ENCODE results near the gene XXYLT1. TPM values are rescaled to one million over a fixed set of nuclear protein-coding genes. Genes with fewer than 3 reads are reported as not detected.

The XXYLT1 gene
- total and polyA plus RNA-seq, 2 of the 8 experiments (the other 6 are each of a cell fraction or from before 2014, with no cell fraction given) = 18.9 to 23.8 TPM

- TF ChIP-seq, protein P1, sequence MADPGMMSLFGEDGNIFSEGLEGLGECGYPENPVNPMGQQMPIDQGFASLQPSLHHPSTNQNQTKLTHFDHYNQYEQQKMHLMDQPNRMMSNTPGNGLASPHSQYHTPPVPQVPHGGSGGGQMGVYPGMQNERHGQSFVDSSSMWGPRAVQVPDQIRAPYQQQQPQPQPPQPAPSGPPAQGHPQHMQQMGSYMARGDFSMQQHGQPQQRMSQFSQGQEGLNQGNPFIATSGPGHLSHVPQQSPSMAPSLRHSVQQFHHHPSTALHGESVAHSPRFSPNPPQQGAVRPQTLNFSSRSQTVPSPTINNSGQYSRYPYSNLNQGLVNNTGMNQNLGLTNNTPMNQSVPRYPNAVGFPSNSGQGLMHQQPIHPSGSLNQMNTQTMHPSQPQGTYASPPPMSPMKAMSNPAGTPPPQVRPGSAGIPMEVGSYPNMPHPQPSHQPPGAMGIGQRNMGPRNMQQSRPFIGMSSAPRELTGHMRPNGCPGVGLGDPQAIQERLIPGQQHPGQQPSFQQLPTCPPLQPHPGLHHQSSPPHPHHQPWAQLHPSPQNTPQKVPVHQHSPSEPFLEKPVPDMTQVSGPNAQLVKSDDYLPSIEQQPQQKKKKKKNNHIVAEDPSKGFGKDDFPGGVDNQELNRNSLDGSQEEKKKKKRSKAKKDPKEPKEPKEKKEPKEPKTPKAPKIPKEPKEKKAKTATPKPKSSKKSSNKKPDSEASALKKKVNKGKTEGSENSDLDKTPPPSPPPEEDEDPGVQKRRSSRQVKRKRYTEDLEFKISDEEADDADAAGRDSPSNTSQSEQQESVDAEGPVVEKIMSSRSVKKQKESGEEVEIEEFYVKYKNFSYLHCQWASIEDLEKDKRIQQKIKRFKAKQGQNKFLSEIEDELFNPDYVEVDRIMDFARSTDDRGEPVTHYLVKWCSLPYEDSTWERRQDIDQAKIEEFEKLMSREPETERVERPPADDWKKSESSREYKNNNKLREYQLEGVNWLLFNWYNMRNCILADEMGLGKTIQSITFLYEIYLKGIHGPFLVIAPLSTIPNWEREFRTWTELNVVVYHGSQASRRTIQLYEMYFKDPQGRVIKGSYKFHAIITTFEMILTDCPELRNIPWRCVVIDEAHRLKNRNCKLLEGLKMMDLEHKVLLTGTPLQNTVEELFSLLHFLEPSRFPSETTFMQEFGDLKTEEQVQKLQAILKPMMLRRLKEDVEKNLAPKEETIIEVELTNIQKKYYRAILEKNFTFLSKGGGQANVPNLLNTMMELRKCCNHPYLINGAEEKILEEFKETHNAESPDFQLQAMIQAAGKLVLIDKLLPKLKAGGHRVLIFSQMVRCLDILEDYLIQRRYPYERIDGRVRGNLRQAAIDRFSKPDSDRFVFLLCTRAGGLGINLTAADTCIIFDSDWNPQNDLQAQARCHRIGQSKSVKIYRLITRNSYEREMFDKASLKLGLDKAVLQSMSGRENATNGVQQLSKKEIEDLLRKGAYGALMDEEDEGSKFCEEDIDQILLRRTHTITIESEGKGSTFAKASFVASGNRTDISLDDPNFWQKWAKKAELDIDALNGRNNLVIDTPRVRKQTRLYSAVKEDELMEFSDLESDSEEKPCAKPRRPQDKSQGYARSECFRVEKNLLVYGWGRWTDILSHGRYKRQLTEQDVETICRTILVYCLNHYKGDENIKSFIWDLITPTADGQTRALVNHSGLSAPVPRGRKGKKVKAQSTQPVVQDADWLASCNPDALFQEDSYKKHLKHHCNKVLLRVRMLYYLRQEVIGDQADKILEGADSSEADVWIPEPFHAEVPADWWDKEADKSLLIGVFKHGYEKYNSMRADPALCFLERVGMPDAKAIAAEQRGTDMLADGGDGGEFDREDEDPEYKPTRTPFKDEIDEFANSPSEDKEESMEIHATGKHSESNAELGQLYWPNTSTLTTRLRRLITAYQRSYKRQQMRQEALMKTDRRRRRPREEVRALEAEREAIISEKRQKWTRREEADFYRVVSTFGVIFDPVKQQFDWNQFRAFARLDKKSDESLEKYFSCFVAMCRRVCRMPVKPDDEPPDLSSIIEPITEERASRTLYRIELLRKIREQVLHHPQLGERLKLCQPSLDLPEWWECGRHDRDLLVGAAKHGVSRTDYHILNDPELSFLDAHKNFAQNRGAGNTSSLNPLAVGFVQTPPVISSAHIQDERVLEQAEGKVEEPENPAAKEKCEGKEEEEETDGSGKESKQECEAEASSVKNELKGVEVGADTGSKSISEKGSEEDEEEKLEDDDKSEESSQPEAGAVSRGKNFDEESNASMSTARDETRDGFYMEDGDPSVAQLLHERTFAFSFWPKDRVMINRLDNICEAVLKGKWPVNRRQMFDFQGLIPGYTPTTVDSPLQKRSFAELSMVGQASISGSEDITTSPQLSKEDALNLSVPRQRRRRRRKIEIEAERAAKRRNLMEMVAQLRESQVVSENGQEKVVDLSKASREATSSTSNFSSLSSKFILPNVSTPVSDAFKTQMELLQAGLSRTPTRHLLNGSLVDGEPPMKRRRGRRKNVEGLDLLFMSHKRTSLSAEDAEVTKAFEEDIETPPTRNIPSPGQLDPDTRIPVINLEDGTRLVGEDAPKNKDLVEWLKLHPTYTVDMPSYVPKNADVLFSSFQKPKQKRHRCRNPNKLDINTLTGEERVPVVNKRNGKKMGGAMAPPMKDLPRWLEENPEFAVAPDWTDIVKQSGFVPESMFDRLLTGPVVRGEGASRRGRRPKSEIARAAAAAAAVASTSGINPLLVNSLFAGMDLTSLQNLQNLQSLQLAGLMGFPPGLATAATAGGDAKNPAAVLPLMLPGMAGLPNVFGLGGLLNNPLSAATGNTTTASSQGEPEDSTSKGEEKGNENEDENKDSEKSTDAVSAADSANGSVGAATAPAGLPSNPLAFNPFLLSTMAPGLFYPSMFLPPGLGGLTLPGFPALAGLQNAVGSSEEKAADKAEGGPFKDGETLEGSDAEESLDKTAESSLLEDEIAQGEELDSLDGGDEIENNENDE (IDR thresholded peaks at IDR 0.05; ENCODE audit: insufficient replicate concordance, low read length) = no peak
- TF ChIP-seq POLR2A (IDR thresholded peaks at IDR 0.05; ENCODE audit: control extremely low read depth in 1 of 2, low read depth in 2 of 2, low read length in 2 of 2) (no peak), CHD2 (IDR thresholded peaks at IDR 0.05; ENCODE audit: low read length) (no peak), TAF1 (IDR thresholded peaks at IDR 0.05; ENCODE audit: low read depth, low read length) (no peak), PHF8 (conservative IDR thresholded peaks at IDR 0.05; ENCODE audit: low read depth, low read length) (no peak), POLR2AphosphoS5 (IDR thresholded peaks at IDR 0.05; ENCODE audit: low read depth, low read length) (no peak), RNF2 (IDR thresholded peaks at IDR 0.05; ENCODE audit: borderline replicate concordance, low read depth, low read length, missing control alignments, poor library complexity, severe bottlenecking) (no peak), SIX5 (IDR thresholded peaks at IDR 0.05; ENCODE audit: low read depth, low read length) (no peak), GTF2F1 (IDR thresholded peaks at IDR 0.05; ENCODE audit: borderline replicate concordance, low read depth, low read length) (no peak)
- TF ChIP-seq, protein P2, sequence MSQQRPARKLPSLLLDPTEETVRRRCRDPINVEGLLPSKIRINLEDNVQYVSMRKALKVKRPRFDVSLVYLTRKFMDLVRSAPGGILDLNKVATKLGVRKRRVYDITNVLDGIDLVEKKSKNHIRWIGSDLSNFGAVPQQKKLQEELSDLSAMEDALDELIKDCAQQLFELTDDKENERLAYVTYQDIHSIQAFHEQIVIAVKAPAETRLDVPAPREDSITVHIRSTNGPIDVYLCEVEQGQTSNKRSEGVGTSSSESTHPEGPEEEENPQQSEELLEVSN (IDR thresholded peaks at IDR 0.05) = no peak
Observed at GRCh38 chr3:195208631-195209030, 62.3 kb downstream of the XXYLT1 start (continued).
